Measurements from ENCODE around the gene PLA2G6. TPM values are rescaled to one million over a fixed set of nuclear protein-coding genes. Genes with fewer than 3 reads are reported as not detected.

PLA2G6 gene
- total and polyA plus RNA-seq, 9 donors: 16.4 to 68.4 (median 39.4) TPM

DNA sequence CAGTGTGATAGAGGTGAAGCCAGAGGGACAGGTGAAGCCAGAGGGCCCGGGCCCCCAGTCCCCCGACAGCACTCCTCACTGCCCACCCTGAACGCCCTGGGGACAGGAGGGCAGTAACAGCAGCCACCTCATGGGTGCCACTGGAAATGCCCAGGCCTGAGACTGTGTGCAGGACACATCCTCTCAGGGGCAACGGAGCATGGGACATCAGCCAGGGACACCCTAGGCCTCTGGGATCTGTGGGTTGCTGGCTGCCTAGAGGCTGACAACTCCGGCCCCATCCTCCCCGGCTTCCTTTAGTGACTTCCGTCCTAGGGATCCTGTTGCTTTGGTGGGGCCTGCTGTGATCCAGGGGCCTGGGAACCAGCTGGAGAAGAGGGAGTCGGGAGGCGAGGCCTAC lies 53.8 kb downstream of the PLA2G6 start:
- WGBS, 3 donors: 92 to 97% (median 97%) methylated on average over 9 of the region's 9 CpGs
- no peaks in the 10 kb centered on the region for H3K9me3 ChIP-seq
- DNase-seq: no peak
- no peaks in the 10 kb centered on the region for H3K27me3 ChIP-seq
- intact Hi-C loops (cut with DNase I): no loop called here
- TF ChIP-seq POLR2A (IDR thresholded peaks at IDR 0.05): no peak
- TF ChIP-seq, protein P1, sequence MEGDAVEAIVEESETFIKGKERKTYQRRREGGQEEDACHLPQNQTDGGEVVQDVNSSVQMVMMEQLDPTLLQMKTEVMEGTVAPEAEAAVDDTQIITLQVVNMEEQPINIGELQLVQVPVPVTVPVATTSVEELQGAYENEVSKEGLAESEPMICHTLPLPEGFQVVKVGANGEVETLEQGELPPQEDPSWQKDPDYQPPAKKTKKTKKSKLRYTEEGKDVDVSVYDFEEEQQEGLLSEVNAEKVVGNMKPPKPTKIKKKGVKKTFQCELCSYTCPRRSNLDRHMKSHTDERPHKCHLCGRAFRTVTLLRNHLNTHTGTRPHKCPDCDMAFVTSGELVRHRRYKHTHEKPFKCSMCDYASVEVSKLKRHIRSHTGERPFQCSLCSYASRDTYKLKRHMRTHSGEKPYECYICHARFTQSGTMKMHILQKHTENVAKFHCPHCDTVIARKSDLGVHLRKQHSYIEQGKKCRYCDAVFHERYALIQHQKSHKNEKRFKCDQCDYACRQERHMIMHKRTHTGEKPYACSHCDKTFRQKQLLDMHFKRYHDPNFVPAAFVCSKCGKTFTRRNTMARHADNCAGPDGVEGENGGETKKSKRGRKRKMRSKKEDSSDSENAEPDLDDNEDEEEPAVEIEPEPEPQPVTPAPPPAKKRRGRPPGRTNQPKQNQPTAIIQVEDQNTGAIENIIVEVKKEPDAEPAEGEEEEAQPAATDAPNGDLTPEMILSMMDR (IDR thresholded peaks at IDR 0.05): no peak
- no peak for TF ChIP-seq EP300 (IDR thresholded peaks at IDR 0.05)
- H3K4me1 ChIP-seq (ENCODE audit: insufficient read depth): peaks cover 2% of the 10 kb centered on the region
- H3K27ac ChIP-seq: no peak overlapping the region
- no peak overlapping the region for H3K4me3 ChIP-seq
- no peaks in the 10 kb centered on the region for H3K36me3 ChIP-seq

DNA sequence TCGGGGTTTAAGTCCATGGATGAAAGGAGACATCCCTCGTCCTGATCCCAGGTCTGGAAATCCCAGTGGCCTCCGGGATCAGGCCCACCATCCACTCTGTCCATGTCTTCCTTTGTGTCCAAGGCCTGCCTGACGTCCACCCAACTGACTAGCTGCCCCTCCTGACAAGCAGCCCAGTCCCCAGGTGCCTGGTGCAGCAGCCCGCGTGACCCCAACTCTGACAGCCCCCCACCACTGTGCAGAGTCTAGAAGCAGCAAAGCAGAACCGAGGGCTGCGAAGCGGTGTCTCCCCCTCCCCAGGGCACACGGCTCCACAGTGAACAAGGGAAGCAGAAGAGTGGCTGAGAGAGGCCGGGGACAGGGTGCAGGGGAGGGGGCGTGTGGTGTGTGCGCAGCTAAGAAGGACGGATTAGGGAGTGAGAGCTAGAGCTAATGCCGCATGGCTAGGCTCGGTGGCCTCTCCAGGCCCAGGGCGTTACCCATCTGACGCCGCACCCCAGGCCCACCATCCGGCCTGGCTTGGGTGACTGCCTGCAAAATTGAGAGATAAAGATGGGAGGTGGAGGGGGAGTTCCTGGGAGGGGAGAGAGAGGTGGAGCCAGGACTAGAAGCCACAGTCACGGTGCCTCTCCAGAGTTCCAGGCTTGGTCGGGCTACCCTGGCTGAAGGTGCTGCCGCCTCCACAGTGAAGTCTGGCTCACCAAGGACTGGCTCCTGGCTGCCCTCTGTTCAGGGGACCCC lies 54.5 kb downstream of the PLA2G6 start:
- Histone ChIP-seq H3K36me3 (no peaks in the 10 kb centered on the region), H3K4me1 (ENCODE audit: insufficient read depth) (peaks cover 2% of the 10 kb centered on the region), H3K9me3 (no peaks in the 10 kb centered on the region), H3K4me3 (no peak overlapping the region), H3K27me3 (no peaks in the 10 kb centered on the region), H3K27ac (no peak overlapping the region)
- intact Hi-C loops (cut with DNase I): no loop called here
- 86 to 88% (median 88%) methylated on average over 23 of the region's 23 CpGs for WGBS, 3 donors
- TF ChIP-seq, protein P1 (IDR thresholded peaks at IDR 0.05): no peak
- TF ChIP-seq EP300 (IDR thresholded peaks at IDR 0.05) (no peak), POLR2A (IDR thresholded peaks at IDR 0.05) (no peak)
- DNase-seq: no peak

DNA sequence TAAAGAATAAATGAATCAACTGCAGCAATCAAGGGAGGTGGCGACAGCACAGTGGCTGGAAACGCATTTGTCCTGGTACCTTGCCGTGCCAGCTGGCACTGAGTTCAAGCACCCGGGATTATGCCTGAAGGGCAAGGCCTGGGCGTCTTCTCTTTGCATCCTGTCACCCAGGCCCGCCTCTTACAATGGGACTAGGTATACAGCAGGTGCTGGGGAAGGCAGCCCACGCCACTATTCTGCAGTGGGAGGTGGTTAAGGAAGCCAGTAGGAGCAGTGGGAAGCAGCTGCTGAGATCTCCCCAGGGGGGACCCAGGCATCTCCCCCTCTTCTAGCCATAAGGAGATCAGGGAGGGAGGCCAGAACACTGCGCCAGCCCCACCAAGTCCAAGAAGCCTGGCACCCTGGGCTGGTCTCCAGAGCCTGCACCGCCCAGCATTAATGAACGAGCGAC lies 55.9 kb downstream of the PLA2G6 start:
- TF ChIP-seq EP300 (IDR thresholded peaks at IDR 0.05) (no peak), POLR2A (IDR thresholded peaks at IDR 0.05) (no peak)
- TF ChIP-seq, protein P1 (IDR thresholded peaks at IDR 0.05): no peak
- intact Hi-C loops (cut with DNase I): no loop called here

DNA sequence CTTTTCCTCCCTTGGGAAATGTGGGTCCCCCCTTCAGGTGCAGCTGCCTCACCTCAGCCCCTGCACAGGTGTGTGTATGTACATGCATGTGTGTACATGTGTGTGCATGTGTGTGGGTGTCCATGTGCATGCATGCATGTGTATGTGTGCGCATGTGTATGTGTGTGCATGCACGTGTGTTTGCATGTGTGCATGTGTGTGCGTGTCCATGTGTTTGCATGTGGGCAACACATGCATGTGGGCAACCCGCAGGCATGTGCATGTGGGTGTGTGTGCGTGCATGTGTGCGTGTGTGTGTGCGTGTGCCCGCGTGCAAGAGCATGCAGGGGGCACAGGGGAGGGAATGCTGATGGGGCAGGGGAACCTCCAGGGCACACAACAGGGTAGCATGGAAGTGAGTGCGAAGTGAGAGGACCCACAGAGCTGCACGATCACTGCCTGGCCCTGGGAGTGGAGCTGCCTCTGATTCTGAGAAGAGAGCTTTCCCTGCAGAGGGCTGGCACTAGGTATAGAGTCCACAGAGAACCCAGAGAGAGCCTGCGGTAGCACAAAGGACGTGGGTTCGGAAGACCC lies 56.5 kb downstream of the PLA2G6 start:
- no peak overlapping the region for H3K4me3 ChIP-seq
- H3K27me3 ChIP-seq: no peaks in the 10 kb centered on the region
- H3K36me3 ChIP-seq: no peaks in the 10 kb centered on the region
- DNase-seq: no peak
- 92 to 95% (median 93%) methylated on average over 14 of the region's 14 CpGs for WGBS, 3 donors
- intact Hi-C loops (cut with DNase I): no loop called here
- no peaks in the 10 kb centered on the region for H3K9me3 ChIP-seq
- H3K27ac ChIP-seq: no peak overlapping the region
- no peaks in the 10 kb centered on the region for H3K4me1 ChIP-seq (ENCODE audit: insufficient read depth)
- TF ChIP-seq EP300 (IDR thresholded peaks at IDR 0.05) (no peak), POLR2A (IDR thresholded peaks at IDR 0.05) (no peak)
- TF ChIP-seq, protein P1 (IDR thresholded peaks at IDR 0.05): no peak

More for the DNA sequence above, 55.9 kb downstream of the PLA2G6 start:
- H3K27ac ChIP-seq: no peak overlapping the region
- no peaks in the 10 kb centered on the region for H3K36me3 ChIP-seq
- WGBS, 3 donors: 87 to 93% (median 87%) methylated on average over 11 of the region's 11 CpGs
- H3K9me3 ChIP-seq: no peaks in the 10 kb centered on the region
- H3K4me3 ChIP-seq: no peak overlapping the region
- no peak for DNase-seq
- H3K4me1 ChIP-seq (ENCODE audit: insufficient read depth): no peaks in the 10 kb centered on the region
- no peaks in the 10 kb centered on the region for H3K27me3 ChIP-seq

Data from ovary (tissue), 9 donors.